A549 treated with RU486 at 1 μM for 4 hours (cell line): Measurements from ENCODE around the gene GARIN3. TPM values are rescaled to one million over a fixed set of nuclear protein-coding genes. Genes with fewer than 3 reads are reported as not detected.

Source experiments
- total RNA-seq: library from RNA; stranded (reverse); fragments of 200-300 nt; extraction: Qiagen RNA extraction; gene quantifications from 5 replicates; pipeline ENCODE4 v1.2.3, GENCODE V29; 2022; ENCODE audit warnings: low read depth

Gene GARIN3
- total RNA-seq, result not detected in 5 replicates

GRCh38 chr5:157166214-157167213 lies at the start of gene GARIN3:
GARIN3 (minus strand) TSS chr5:157166264; CDS start chr5:157166168, 96 bp downstream.

DNA sequence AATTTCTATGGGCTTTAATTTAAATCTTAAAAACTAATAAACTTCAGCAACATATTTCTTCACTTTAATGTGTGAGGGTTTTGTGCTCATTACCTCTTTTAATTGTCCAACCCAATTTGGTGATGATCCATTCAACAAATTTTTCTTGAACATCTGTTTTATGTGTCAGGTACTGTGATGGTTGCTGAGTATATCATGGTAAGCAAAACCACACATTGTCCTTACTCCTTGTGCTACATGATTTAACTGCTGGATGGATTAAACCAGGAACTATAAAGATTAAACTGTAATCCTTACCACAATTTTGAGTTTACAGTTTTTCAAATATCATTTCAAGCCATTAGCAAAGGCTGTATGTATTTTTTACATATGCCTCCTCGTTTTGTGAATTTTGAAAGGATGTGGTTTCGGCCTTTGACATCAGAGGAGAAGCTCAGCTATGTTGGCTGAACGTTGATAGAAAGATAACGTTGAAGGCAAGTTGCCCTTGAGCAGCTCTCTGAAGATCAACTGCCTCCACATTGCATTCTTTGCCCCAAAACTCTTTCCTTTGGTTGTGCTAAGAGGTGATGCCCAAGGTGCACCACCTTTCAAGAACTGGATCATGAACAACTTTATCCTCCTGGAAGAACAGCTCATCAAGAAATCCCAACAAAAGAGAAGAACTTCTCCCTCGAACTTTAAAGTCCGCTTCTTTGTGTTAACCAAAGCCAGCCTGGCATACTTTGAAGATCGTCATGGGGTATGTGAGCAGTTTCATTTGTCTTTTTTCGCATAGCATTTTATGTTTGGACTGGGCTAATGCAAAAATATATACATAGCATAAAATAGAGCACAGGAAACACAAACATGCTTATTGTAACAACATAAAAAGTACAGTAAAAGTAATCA lies 14.6 kb upstream of the GARIN3 start, which contains the start of gene ITK:
ITK (plus strand) TSS at position 467 of the 891 bp plus-strand sequence; CDS start at position 605, 138 bp downstream.

GRCh38 chr5:157142317-157143126 lies 23.5 kb downstream of the GARIN3 start, which contains the start of gene MED7:
MED7 (minus strand) TSS chr5:157142865; CDS start chr5:157139431, 3,434 bp downstream.

Other genes with a start within 250 kb of the GARIN3 start
- gene TIMD4, start 203.0 kb downstream of the GARIN3 start, total RNA-seq, result 0.76 to 1.8 TPM (median 1.3 TPM) in 5 replicates
- gene HAVCR1, start 107.1 kb downstream of the GARIN3 start, total RNA-seq, result 26.0 to 44.9 TPM (median 35.2 TPM) in 5 replicates
- gene HAVCR2, start 57.2 kb downstream of the GARIN3 start, total RNA-seq, result 0.36 to 0.87 TPM (median 0.58 TPM) in 5 replicates
- gene MED7, start 23.4 kb downstream of the GARIN3 start, total RNA-seq, result 13.0 to 20.5 TPM (median 17.0 TPM) in 5 replicates
- gene ITK, start 14.6 kb upstream of the GARIN3 start, total RNA-seq, result 0.03 to 0.15 TPM (median 0.13 TPM) in 3 of 5 replicates, not detected in the others
- 15.6 to 26.5 TPM (median 21.8 TPM) in 5 replicates for gene CYFIP2, start 99.9 kb upstream of the GARIN3 start, total RNA-seq